Stimulated activated CD4-positive, alpha-beta T cell treated with anti-CD3 and anti-CD28 coated beads, Interleukin-12 subunit alpha, Interleukin-12 subunit beta, amount 100 ng/mL, for 48 hours (primary cell): Measurements from ENCODE around the gene SLC35A3.
"Not testable (repeated sequence)": the region's sequence is repeated elsewhere in the genome, so short reads cannot be mapped to it uniquely, and the experiment has no call there.

Source experiments
- DNase-seq, 3 donors: peaks; one replicate each; pipeline ENCODE4 v3.0.0-alpha.2; 2020; ENCODE audit warnings: low read depth in 2 of 3, low spot score in 1 of 3

Gene SLC35A3

DNA sequence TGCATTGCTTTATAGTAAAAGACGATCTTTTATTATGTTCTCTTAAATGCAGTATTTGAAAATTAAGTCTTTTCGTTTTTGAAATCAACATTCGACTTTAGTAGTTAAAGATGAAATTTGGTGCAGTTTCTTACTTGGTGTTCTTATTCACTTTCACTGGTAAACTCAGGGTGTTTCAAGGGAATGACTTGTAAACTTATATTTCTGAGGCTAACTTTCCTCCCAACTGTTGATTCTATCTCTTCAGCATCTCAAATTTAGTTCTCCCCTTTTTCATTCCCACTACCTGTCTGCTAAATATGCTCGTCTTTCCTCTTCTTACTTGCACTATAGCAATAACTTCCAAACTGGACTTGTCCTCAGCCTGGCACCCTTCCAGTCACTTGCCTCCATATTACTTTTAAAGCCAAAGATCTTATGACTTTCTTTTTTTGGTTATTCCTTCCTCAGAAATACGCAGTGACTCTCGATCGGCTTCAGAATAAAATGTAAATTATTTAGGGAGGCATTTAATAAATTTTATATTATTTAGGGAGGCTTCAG, 988 bp downstream of the SLC35A3 start:
- no peak for DNase-seq

DNA sequence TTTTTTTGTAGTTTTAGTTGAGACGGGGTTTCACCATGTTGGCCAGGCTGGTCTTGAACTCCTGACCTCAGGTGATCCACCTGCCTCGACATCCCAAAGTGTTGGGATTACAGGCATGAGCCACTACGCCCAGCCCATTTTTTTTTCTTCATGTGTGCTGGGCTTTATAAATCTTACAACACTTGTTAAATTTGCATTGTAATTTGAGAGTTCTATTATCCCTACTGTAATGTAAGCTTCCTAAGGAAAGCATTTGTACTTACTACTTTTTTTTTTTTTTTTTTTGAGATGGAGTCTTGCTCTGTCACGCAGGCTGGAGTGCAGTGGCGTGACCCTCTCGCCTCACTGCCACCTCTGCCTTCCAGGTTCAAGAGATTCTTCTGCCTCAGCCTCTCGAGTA, 2.3 kb downstream of the SLC35A3 start:
- not testable (repeated sequence) for DNase-seq

- no peak for DNase-seq
Measured at GRCh38 chr1:99975529-99975928, 5.7 kb downstream of the SLC35A3 start.

GRCh38 chr1:99977326-99977725, 7.5 kb downstream of the SLC35A3 start:
- not testable (repeated sequence) for DNase-seq

- DNase-seq = no peak
Measured at GRCh38 chr1:99978218-99978617, 8.4 kb downstream of the SLC35A3 start.

DNA sequence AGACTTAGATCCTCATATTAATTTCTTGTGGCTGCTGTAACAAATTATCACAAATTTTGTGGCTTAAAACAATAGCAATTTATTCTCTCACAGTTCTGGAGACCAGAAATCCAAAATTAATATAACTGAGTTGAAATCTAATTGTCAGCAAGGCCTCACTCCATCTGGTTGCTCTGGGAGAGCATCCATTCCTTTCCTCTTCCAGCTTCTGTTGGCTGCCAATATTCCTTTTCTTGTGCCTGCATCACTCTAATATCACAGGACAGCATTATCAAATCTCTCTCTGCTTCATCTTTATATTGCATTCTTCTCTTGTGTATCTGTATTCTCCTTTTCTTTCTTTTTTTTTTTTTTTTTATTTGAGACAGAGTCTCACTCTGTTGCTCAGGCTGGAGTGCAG, 9.3 kb downstream of the SLC35A3 start:
- DNase-seq = no peak

DNA sequence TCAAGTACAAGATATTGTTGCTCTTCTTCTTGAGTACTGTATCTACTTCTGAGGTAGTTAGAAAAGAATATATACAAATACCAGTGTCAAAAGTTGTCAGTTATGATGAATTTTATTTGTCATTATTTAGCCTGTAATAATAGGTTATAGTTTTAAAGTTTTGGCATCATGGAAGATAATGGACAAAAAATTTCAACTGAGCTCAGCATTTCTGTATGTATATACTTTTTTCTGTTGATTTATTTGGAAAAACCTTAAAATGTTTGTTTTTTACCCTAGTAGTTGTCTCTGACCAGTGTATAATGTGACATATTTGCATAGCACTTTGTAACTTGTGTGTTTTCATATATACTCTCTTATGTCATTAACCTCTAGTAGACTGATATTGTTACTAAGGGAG, 11.1 kb downstream of the SLC35A3 start:
- DNase-seq = no peak

- DNase-seq = no peak
Measured at GRCh38 chr1:99986656-99987225, 16.9 kb downstream of the SLC35A3 start.

DNA sequence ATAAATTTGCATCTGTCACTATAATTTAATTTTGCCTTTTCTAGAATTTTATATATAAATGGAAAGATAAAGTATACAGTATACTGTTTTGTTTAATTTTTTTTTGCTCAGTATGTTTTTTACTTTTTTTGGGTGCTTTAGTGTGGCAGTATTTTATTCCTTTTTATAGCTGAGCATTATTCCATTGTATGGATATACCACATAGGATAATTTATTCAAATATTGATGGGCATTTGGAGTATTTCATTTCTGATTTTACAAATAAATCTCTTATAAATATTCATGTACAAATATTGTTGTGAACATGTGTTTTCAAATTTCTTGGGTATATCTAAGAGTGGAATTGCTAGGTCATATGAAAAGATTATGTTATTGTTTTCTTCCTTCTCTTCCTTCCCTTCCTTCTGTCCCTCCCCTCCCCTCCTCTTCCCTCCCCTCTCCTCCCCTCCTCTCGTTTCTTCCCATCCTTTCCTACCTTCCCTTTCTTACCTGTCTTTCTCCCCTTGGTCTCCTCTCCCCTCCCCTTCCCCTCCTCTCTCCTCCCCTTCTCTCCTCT, 18.5 kb downstream of the SLC35A3 start:
- no peak for DNase-seq

GRCh38 chr1:99992044-99992722, 22.4 kb downstream of the SLC35A3 start:
- DNase-seq = no peak

DNA sequence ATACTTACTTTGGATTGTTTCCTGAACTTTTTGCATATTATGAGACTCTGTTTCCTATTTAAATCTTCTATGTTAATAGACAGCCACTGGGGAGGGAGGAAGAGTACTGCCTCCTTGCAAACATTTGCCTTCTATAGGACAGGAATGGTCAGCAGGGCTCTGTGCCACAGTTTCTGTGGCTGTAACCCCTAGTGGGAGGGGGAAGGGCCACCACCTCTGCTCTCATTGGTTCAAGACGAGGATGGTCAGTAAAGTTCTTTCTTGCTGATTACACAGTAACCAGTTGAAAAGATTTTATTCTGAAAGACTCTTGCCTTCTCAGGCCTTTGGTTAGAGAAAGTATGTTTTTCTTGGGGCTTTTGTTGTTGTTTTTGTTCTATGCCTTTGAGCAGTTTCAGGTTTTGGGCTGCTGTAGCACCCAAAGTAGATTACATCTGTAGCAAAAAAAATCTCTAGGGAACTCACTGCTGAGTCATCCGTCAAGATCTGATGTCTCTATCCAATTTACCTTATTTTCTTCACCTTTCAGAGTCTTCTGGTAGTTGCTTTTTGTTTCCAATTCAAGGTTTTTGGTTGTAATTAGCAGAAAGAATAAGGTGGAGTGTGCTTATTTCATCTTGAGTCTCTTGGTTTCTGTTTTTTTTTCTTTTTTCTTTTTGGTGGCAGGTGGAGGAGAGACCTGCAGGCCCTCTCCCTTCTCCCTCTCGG, 23.1 kb downstream of the SLC35A3 start:
- no peak for DNase-seq

GRCh38 chr1:99993468-99993845, 23.7 kb downstream of the SLC35A3 start:
- no peak for DNase-seq

GRCh38 chr1:99994496-99994895, 24.7 kb downstream of the SLC35A3 start:
- no peak for DNase-seq

GRCh38 chr1:99996951-99997350, 27.2 kb downstream of the SLC35A3 start:
- DNase-seq = no peak

DNA sequence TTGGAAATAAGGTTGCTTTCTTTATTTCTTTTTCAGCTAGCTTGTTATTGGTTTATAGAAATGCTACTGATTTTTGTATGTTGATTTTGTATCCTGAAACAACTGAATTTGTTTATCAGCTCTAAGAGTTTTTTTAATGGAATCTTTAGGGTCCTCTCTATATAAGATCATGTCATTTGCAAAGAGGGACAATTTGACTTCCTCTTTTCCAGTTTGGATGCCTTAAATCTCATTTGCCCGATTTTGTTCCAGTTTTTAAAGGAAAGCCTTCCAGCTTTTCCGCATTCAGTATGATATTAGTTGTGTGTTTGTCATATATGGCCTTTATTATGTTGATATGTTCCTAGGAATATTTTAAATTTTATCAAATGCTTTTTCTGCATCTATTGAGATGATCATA, 31.7 kb downstream of the SLC35A3 start:
- no peak for DNase-seq

GRCh38 chr1:100005424-100005823, 35.6 kb downstream of the SLC35A3 start:
- no peak for DNase-seq

DNA sequence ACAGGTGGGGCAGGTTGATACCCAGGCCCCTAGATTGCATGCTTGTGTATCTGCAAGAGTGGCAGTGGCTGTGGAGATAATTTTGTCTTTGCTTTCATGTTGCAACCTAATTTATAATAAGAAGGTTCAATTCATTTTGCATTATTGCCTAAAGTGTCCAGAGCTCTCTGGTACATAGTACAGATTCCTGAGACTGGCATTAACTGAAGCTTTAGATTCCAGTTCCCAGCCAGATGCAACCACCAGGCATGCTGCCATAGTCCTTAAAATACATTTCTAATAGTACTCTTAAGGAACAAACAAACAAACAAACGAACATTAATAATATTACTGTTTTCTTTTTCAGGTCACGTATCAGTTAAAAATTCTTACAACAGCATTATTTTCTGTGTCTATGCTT, 36.9 kb downstream of the SLC35A3 start:
- DNase-seq = no peak

DNA sequence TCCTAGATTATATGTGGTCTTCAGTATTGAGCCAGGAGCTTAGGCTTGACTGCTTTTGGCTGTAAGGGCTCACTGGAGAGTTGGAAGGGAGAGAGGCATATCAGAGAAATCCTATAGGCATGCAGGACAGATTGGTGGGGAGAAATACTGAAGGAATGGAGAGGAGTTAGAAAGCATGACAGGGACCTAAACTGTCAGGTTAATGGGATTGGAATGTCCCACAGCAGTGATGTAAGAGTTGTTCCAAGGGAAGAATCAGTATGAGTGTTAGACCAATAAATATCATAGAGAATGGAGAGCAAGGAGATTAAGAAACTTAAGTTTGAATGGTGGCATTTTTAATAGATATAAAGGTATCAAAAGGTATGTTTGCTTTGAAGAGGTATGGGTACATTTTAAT, 39.7 kb downstream of the SLC35A3 start:
- no peak for DNase-seq

GRCh38 chr1:100010804-100011203, 41.0 kb downstream of the SLC35A3 start:
- no peak for DNase-seq

DNA sequence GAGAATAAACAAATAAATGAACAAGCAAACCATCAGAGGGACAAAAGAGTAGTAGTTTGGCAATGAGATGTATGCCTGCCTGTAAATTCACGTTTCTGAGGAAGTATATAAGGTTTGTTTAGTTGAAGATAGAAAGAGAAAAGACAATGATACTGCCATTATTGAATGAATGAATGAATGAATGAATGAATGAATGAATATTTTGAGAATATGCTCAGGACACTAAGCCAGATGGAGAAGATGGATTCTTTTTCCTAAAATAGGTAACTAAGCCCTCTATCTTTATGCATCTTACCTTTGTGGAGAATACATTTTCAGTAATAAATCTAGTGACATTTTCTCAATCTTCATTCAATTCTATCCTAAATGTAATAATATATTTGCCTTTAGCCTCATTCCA, 49.4 kb downstream of the SLC35A3 start:
- DNase-seq = no peak

GRCh38 chr1:100023482-100023881, 53.7 kb downstream of the SLC35A3 start:
- DNase-seq = no peak

- no peak for DNase-seq
Measured at GRCh38 chr1:100027212-100027611, 57.4 kb downstream of the SLC35A3 start.
